Activated naive CD8-positive, alpha-beta T cell treated with anti-CD3 and anti-CD28 coated beads for 36 hours (primary cell): ENCODE measurements around the gene ANKRD40CL. TPM values are rescaled to one million over a fixed set of nuclear protein-coding genes. Genes with fewer than 3 reads are reported as not detected.

Experiments used
- DNase-seq: peaks from one replicate; pipeline ENCODE4 v3.0.0; 2021
- H3K27ac Mint-ChIP-seq: one replicate; pipeline ENCODE4 v1.8.0; 2022; ENCODE audit warnings: mild to moderate bottlenecking, moderate library complexity, mixed read lengths
- H3K27me3 Mint-ChIP-seq: one replicate; pipeline ENCODE4 v1.8.0; 2022; ENCODE audit warnings: mild to moderate bottlenecking, mixed read lengths
- H3K36me3 Mint-ChIP-seq: one replicate; pipeline ENCODE4 v1.8.0; 2021; ENCODE audit warnings: mild to moderate bottlenecking, mixed read lengths
- H3K4me1 Mint-ChIP-seq: one replicate; pipeline ENCODE4 v1.8.0; 2021; ENCODE audit warnings: mixed read lengths
- H3K4me3 Mint-ChIP-seq: one replicate; pipeline ENCODE4 v1.8.0; 2022; ENCODE audit warnings: mild to moderate bottlenecking, moderate library complexity, mixed read lengths
- H3K9me3 Mint-ChIP-seq: one replicate; pipeline ENCODE4 v1.8.0; 2022; ENCODE audit warnings: mixed read lengths
- total RNA-seq, 2 experiments: library from RNA; stranded (reverse); gene quantifications; one replicate each; pipeline ENCODE4 v1.2.3, GENCODE V29; 2021

Gene ANKRD40CL
- total RNA-seq, 2 experiments from 2014 or later: not detected

GRCh38 chr17:50775926-50776325 is 8.6 kb upstream of the ANKRD40CL start:
- DNase-seq: no peak
- H3K27me3 Mint-ChIP-seq: no peaks in the 10 kb centered on the region
- no peaks in the 10 kb centered on the region for H3K9me3 Mint-ChIP-seq
- H3K36me3 Mint-ChIP-seq: no peaks in the 10 kb centered on the region
- H3K4me1 Mint-ChIP-seq: peaks cover 7% of the 10 kb centered on the region
- H3K4me3 Mint-ChIP-seq: no peak overlapping the region
- no peak overlapping the region for H3K27ac Mint-ChIP-seq

GRCh38 chr17:50774225-50774803 is 7.0 kb upstream of the ANKRD40CL start:
- H3K4me3 Mint-ChIP-seq: no peak overlapping the region
- H3K36me3 Mint-ChIP-seq: no peaks in the 10 kb centered on the region
- no peak for DNase-seq
- H3K27ac Mint-ChIP-seq: no peak overlapping the region
- H3K9me3 Mint-ChIP-seq: no peaks in the 10 kb centered on the region
- H3K27me3 Mint-ChIP-seq: no peaks in the 10 kb centered on the region
- H3K4me1 Mint-ChIP-seq: no peaks in the 10 kb centered on the region

GRCh38 chr17:50771991-50772785 is 4.9 kb upstream of the ANKRD40CL start:
- H3K4me1 Mint-ChIP-seq: no peaks in the 10 kb centered on the region
- H3K4me3 Mint-ChIP-seq: no peak overlapping the region
- no peaks in the 10 kb centered on the region for H3K9me3 Mint-ChIP-seq
- no peak for DNase-seq
- H3K27me3 Mint-ChIP-seq: no peaks in the 10 kb centered on the region
- no peaks in the 10 kb centered on the region for H3K36me3 Mint-ChIP-seq
- H3K27ac Mint-ChIP-seq: no peak overlapping the region

- H3K27me3 Mint-ChIP-seq: no peaks in the 10 kb centered on the region
- H3K4me3 Mint-ChIP-seq: no peak overlapping the region
- H3K36me3 Mint-ChIP-seq: no peaks in the 10 kb centered on the region
- no peaks in the 10 kb centered on the region for H3K9me3 Mint-ChIP-seq
- H3K27ac Mint-ChIP-seq: no peak overlapping the region
- no peaks in the 10 kb centered on the region for H3K4me1 Mint-ChIP-seq
- no peak for DNase-seq
These were observed 3.0 kb upstream of the ANKRD40CL start for GRCh38 chr17:50770346-50770745.

- no peak for DNase-seq
- Mint-ChIP-seq H3K27ac (no peak overlapping the region), H3K27me3 (no peaks in the 10 kb centered on the region), H3K4me3 (no peak overlapping the region), H3K9me3 (no peaks in the 10 kb centered on the region), H3K4me1 (no peaks in the 10 kb centered on the region), H3K36me3 (no peaks in the 10 kb centered on the region)
These were observed 2.6 kb upstream of the ANKRD40CL start for GRCh38 chr17:50769884-50770283.

GRCh38 chr17:50768346-50768761 is 1.0 kb upstream of the ANKRD40CL start:
- no peak overlapping the region for H3K27ac Mint-ChIP-seq
- H3K4me3 Mint-ChIP-seq: no peak overlapping the region
- no peaks in the 10 kb centered on the region for H3K9me3 Mint-ChIP-seq
- no peaks in the 10 kb centered on the region for H3K27me3 Mint-ChIP-seq
- no peaks in the 10 kb centered on the region for H3K4me1 Mint-ChIP-seq
- H3K36me3 Mint-ChIP-seq: no peaks in the 10 kb centered on the region
- DNase-seq: no peak

GRCh38 chr17:50767030-50767429 is 288 bp downstream of the ANKRD40CL start:
- Mint-ChIP-seq H3K27ac (no peak overlapping the region), H3K36me3 (no peaks in the 10 kb centered on the region), H3K27me3 (no peaks in the 10 kb centered on the region), H3K4me1 (peaks cover 2% of the 10 kb centered on the region), H3K9me3 (no peaks in the 10 kb centered on the region), H3K4me3 (no peak overlapping the region)
- DNase-seq: no peak

GRCh38 chr17:50766222-50767023 is 895 bp downstream of the ANKRD40CL start:
- no peaks in the 10 kb centered on the region for H3K36me3 Mint-ChIP-seq
- H3K27ac Mint-ChIP-seq: no peak overlapping the region
- no peaks in the 10 kb centered on the region for H3K9me3 Mint-ChIP-seq
- peaks cover 2% of the 10 kb centered on the region for H3K4me1 Mint-ChIP-seq
- no peak overlapping the region for H3K4me3 Mint-ChIP-seq
- no peak for DNase-seq
- no peaks in the 10 kb centered on the region for H3K27me3 Mint-ChIP-seq

- DNase-seq: no peak
- H3K4me3 Mint-ChIP-seq: no peak overlapping the region
- H3K27ac Mint-ChIP-seq: no peak overlapping the region
- H3K4me1 Mint-ChIP-seq: peaks cover 2% of the 10 kb centered on the region
- no peaks in the 10 kb centered on the region for H3K9me3 Mint-ChIP-seq
- no peaks in the 10 kb centered on the region for H3K36me3 Mint-ChIP-seq
- H3K27me3 Mint-ChIP-seq: no peaks in the 10 kb centered on the region
These were observed 1.7 kb downstream of the ANKRD40CL start for GRCh38 chr17:50765454-50766221.

- DNase-seq: no peak
- Mint-ChIP-seq H3K36me3 (no peaks in the 10 kb centered on the region), H3K27me3 (no peaks in the 10 kb centered on the region), H3K9me3 (no peaks in the 10 kb centered on the region), H3K27ac (no peak overlapping the region), H3K4me1 (peaks cover 2% of the 10 kb centered on the region), H3K4me3 (no peak overlapping the region)
These were observed 2.6 kb downstream of the ANKRD40CL start for GRCh38 chr17:50764734-50765149.

GRCh38 chr17:50763716-50764475 is 3.4 kb downstream of the ANKRD40CL start:
- Mint-ChIP-seq H3K27ac (no peak overlapping the region), H3K27me3 (no peaks in the 10 kb centered on the region), H3K4me3 (no peak overlapping the region), H3K9me3 (no peaks in the 10 kb centered on the region), H3K36me3 (no peaks in the 10 kb centered on the region), H3K4me1 (peaks cover 2% of the 10 kb centered on the region)
- no peak for DNase-seq

GRCh38 chr17:50762177-50762576 is 5.1 kb downstream of the ANKRD40CL start:
- H3K36me3 Mint-ChIP-seq: no peaks in the 10 kb centered on the region
- no peak overlapping the region for H3K27ac Mint-ChIP-seq
- DNase-seq: no peak
- no peaks in the 10 kb centered on the region for H3K9me3 Mint-ChIP-seq
- no peaks in the 10 kb centered on the region for H3K27me3 Mint-ChIP-seq
- no peak overlapping the region for H3K4me3 Mint-ChIP-seq
- peaks cover 5% of the 10 kb centered on the region for H3K4me1 Mint-ChIP-seq

GRCh38 chr17:50758989-50759544 is 8.3 kb downstream of the ANKRD40CL start:
- H3K4me3 Mint-ChIP-seq: no peak overlapping the region
- H3K9me3 Mint-ChIP-seq: no peaks in the 10 kb centered on the region
- no peaks in the 10 kb centered on the region for H3K27me3 Mint-ChIP-seq
- H3K4me1 Mint-ChIP-seq: peaks cover 7% of the 10 kb centered on the region
- H3K27ac Mint-ChIP-seq: no peak overlapping the region
- no peak for DNase-seq
- H3K36me3 Mint-ChIP-seq: peaks cover 2% of the 10 kb centered on the region

GRCh38 chr17:50758524-50758923 is 8.8 kb downstream of the ANKRD40CL start:
- Mint-ChIP-seq H3K4me3 (no peak overlapping the region), H3K9me3 (no peaks in the 10 kb centered on the region), H3K27me3 (no peaks in the 10 kb centered on the region), H3K4me1 (peaks cover 10% of the 10 kb centered on the region), H3K27ac (no peak overlapping the region), H3K36me3 (peaks cover 7% of the 10 kb centered on the region)
- DNase-seq: no peak
